Stimulated activated memory B cell treated with anti-CD40 and anti-IgM and Interleukin-4, amounts not matched to agents 10 μg/mL and 1 μg/mL and 100 μg/mL, for 72 hours (primary cell): Measurements from ENCODE around the gene EVI5L.
"Not testable (repeated sequence)": the region's sequence is repeated elsewhere in the genome, so short reads cannot be mapped to it uniquely, and the experiment has no call there.

Experiments
- ATAC-seq: fragments of 150-1000 bp; cut with Tn5 transposase; 2 replicates; pipeline ENCODE4 v1.10.0; 2021
- H3K27ac Mint-ChIP-seq: one replicate; pipeline ENCODE4 v1.8.0; 2022; ENCODE audit warnings: mild to moderate bottlenecking, mixed read lengths
- H3K27me3 Mint-ChIP-seq: one replicate; pipeline ENCODE4 v1.8.0; 2022; ENCODE audit warnings: mixed read lengths
- H3K36me3 Mint-ChIP-seq: one replicate; pipeline ENCODE4 v1.8.0; 2022; ENCODE audit warnings: mixed read lengths
- H3K4me1 Mint-ChIP-seq: one replicate; pipeline ENCODE4 v1.8.0; 2022; ENCODE audit warnings: mixed read lengths
- H3K4me3 Mint-ChIP-seq: one replicate; pipeline ENCODE4 v1.8.0; 2022; ENCODE audit warnings: mild to moderate bottlenecking, moderate library complexity, mixed read lengths
- H3K9me3 Mint-ChIP-seq: one replicate; pipeline ENCODE4 v1.8.0; 2022; ENCODE audit warnings: mixed read lengths

EVI5L gene

GRCh38 chr19:7881910-7882309, 51.9 kb downstream of the EVI5L start:
- Mint-ChIP-seq H3K4me3 (no peak overlapping the region), H3K27me3 (peaks cover 2% of the 10 kb centered on the region), H3K27ac (no peak overlapping the region), H3K4me1 (no peaks in the 10 kb centered on the region), H3K36me3 (no peaks in the 10 kb centered on the region), H3K9me3 (peaks cover 3% of the 10 kb centered on the region)
- ATAC-seq: no peak

- no peak overlapping the region for H3K4me3 Mint-ChIP-seq
- no peak for ATAC-seq
- H3K4me1 Mint-ChIP-seq: no peaks in the 10 kb centered on the region
- H3K9me3 Mint-ChIP-seq: peaks cover 3% of the 10 kb centered on the region
- H3K36me3 Mint-ChIP-seq: no peaks in the 10 kb centered on the region
- peaks cover 14% of the 10 kb centered on the region for H3K27me3 Mint-ChIP-seq
- H3K27ac Mint-ChIP-seq: no peak overlapping the region
Measured at GRCh38 chr19:7883105-7883504, 53.1 kb downstream of the EVI5L start.

- no peak overlapping the region for H3K27ac Mint-ChIP-seq
- H3K4me3 Mint-ChIP-seq: no peak overlapping the region
- peaks cover 19% of the 10 kb centered on the region for H3K27me3 Mint-ChIP-seq
- H3K4me1 Mint-ChIP-seq: no peaks in the 10 kb centered on the region
- peaks cover 3% of the 10 kb centered on the region for H3K9me3 Mint-ChIP-seq
- no peaks in the 10 kb centered on the region for H3K36me3 Mint-ChIP-seq
- no peak for ATAC-seq
Measured at GRCh38 chr19:7883796-7884570, 54.0 kb downstream of the EVI5L start.

DNA sequence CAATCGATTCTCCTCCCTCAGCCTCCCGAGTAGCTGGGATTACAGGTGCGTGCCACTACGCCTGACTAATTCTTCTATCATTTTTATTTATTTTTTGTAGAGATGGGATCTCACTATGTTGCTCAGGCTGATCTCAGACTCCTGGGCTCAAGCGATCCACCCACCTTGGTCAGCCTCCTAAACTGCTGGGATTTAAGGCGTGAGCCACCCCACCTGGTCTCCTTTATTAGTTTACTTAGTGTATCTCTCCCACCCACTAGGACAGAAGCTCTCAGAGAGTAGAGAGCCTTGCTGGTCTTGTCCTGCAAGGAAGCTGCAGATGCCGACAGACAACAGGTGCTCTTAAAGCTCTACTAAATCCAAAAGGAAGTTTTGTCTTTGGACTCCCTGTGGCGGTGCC, 55.8 kb downstream of the EVI5L start:
- Mint-ChIP-seq H3K27me3 (peaks cover 31% of the 10 kb centered on the region), H3K27ac (no peak overlapping the region), H3K36me3 (no peaks in the 10 kb centered on the region), H3K9me3 (peaks cover 3% of the 10 kb centered on the region), H3K4me1 (no peaks in the 10 kb centered on the region), H3K4me3 (no peak overlapping the region)
- no peak for ATAC-seq

- peaks cover 33% of the 10 kb centered on the region for H3K27me3 Mint-ChIP-seq
Measured at GRCh38 chr19:7887408-7888144, 57.6 kb downstream of the EVI5L start.

DNA sequence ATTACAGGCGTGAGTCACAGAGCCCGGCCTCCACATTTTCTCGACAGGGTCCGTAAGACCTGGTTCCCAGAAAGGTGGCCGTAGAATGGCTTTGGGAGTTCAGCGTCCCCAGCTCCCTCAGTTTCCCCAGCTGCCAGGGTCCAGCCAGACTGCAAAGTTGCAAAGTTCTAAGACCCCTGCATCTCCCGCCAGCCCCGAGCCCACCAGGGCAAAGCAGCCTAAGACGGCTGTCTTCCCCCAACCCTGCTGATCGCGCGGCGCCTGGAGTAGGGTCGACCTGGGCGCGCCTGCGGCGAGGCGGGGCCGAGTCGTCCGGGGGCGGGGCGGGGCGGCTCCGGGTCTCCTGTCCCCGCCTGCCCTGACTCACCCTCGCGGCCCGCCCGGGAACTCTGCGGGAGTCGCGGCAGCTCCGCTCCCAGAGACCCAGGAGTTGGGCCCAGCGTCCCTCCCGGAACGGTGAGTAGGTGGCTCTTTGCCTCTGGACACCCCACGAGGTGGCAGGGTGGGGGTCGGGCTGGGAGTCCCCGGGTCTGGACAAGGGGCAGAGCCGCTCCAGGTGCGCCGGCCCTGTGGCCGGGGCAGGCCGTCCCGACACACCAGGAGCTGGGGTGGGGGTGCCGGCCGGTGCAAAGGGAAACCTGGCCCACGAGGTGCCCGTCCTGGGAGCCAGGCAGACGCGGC, 58.3 kb downstream of the EVI5L start, which contains the start of gene LRRC8E:
TSS of gene LRRC8E (plus strand) at position 366 of the 681 bp plus-strand sequence. CDS start 7,094 bp downstream, outside the sequence.
- peaks cover 39% of the 10 kb centered on the region for H3K27me3 Mint-ChIP-seq
- H3K4me3 Mint-ChIP-seq: no peak within 1 kb of the TSS
- H3K36me3 Mint-ChIP-seq: no peaks in the 10 kb centered on the region
- peak; percentile 50 for ATAC-seq
- no peak within 1 kb of the TSS for H3K27ac Mint-ChIP-seq
- H3K4me1 Mint-ChIP-seq: no peaks in the 10 kb centered on the region
- no peaks in the 10 kb centered on the region for H3K9me3 Mint-ChIP-seq

More at GRCh38 chr19:7887408-7888144, 57.6 kb downstream of the EVI5L start:
- H3K4me3 Mint-ChIP-seq: no peak overlapping the region
- H3K4me1 Mint-ChIP-seq: no peaks in the 10 kb centered on the region
- no peak for ATAC-seq
- no peaks in the 10 kb centered on the region for H3K9me3 Mint-ChIP-seq
- H3K36me3 Mint-ChIP-seq: no peaks in the 10 kb centered on the region
- no peak overlapping the region for H3K27ac Mint-ChIP-seq

DNA sequence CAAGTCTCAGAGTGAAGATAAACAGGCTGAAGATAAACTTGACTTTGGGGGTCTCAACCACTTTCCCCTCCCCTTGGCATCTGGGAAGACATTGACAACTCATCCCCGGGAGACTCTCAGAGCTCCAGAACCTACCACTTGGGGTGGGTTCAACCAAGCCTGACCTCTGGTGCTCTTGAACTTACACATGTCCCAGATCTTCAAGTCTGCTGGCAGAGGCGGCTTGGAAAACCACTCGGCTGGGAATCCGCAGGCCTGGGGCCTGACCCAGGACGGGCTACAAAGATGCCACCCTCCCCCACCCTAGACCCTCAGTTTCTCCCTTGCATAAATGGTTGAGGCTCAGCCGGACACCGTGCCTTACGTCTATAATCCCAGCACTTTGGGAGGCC, 58.8 kb downstream of the EVI5L start:
- Mint-ChIP-seq H3K9me3 (no peaks in the 10 kb centered on the region), H3K36me3 (no peaks in the 10 kb centered on the region), H3K27me3 (peaks cover 42% of the 10 kb centered on the region), H3K27ac (no peak overlapping the region), H3K4me3 (no peak overlapping the region), H3K4me1 (no peaks in the 10 kb centered on the region)
- no peak for ATAC-seq

DNA sequence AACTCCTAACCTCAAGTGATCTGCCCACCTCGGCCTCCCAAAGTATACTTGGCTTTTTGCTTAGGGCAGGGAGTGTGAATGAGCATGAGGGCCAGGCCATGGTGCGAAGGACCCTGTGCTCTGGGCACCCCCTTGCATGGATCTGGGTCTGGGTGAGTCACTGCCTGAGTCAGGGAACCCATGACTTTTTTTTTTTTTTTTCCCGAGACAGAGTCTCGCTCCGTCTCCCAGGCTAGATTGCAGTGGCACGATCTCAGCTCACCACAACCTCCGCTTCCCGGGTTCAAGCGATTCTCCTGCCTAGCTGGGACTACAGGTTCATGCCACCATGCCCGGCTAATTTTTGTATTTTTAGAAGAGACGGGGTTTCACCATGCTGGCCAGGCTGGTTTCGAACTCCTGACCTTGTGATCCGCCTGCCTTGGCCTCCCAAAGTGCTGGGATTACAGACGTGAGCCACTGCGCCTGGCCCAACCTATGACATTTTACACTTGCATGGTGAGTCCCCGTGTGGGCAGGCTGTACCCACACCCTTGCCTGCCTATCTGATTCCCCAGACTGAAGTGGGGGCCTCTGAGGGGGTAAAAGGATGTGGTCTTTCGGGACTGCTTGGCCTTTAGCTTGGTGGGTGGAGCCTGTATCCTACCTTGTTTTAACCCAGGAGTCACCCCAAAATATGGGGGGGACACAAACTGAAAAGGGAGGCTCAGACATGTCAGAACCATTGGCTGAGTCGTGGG, 63.5 kb downstream of the EVI5L start:
- peaks cover 58% of the 10 kb centered on the region for H3K27me3 Mint-ChIP-seq
- H3K27ac Mint-ChIP-seq, H3K4me3 Mint-ChIP-seq, H3K9me3 Mint-ChIP-seq, H3K36me3 Mint-ChIP-seq, ATAC-seq, H3K4me1 Mint-ChIP-seq: not testable (repeated sequence)

DNA sequence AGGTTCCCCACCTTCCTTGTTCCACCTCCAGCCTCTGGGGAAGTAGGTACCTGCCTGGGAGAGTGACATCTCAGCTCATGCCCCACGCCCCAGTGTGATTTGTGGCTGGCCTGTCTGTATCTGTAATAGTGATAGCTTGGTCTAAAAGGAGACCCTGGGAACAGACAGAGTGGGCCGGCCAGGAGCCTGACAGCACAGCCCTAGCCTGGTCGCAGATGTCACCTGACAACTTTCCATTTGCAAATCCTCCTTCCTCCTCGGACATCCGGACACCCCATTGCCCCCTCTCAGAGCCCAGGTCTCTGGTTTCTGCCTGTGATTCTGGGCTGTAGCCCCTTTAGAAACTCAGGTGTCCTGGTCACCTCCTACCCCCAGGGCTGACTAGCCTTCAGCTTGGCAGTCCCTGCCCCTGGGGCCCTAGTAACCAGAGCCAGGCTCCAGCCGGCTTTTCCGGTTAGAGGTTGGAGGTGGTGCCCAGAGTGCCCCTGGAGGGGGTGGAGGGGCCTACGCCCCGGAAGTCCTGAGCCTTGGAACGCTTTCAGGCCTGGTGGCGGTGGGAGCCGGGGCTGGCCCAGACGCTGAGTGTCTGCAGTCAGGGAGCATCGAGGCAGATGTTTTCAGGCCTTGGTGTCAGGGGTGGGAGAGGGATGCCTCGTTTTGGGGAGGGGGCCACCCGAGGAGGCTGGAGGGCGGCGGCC, 64.7 kb downstream of the EVI5L start:
- Mint-ChIP-seq H3K27me3 (peaks cover 56% of the 10 kb centered on the region), H3K36me3 (no peaks in the 10 kb centered on the region), H3K27ac (no peak overlapping the region), H3K4me1 (peaks cover 5% of the 10 kb centered on the region), H3K9me3 (no peaks in the 10 kb centered on the region), H3K4me3 (no peak overlapping the region)
- ATAC-seq: no peak

DNA sequence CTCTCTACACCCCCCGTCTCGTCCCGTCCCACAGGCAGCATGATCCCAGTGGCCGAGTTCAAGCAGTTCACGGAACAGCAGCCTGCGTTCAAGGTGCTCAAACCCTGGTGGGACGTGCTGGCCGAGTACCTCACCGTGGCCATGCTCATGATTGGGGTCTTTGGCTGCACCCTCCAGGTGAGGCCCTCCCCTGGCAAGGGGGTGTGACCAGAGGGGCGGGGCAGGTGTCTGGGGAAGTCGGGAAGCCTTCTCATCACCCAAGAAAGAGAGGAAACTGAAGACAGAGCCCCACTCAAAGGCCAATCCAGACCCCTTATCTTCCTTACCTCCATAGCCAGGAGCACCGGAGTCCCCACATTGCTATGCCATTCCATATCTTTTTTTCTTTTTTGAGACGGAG, 65.5 kb downstream of the EVI5L start:
- no peak overlapping the region for H3K27ac Mint-ChIP-seq
- H3K4me3 Mint-ChIP-seq: no peak overlapping the region
- H3K9me3 Mint-ChIP-seq: no peaks in the 10 kb centered on the region
- peaks cover 5% of the 10 kb centered on the region for H3K4me1 Mint-ChIP-seq
- ATAC-seq: no peak
- peaks cover 54% of the 10 kb centered on the region for H3K27me3 Mint-ChIP-seq
- no peaks in the 10 kb centered on the region for H3K36me3 Mint-ChIP-seq

GRCh38 chr19:7897292-7897691, 67.3 kb downstream of the EVI5L start:
- no peak for ATAC-seq
- Mint-ChIP-seq H3K4me1 (peaks cover 5% of the 10 kb centered on the region), H3K27ac (no peak overlapping the region), H3K27me3 (peaks cover 54% of the 10 kb centered on the region), H3K9me3 (no peaks in the 10 kb centered on the region), H3K4me3 (no peak overlapping the region), H3K36me3 (no peaks in the 10 kb centered on the region)

DNA sequence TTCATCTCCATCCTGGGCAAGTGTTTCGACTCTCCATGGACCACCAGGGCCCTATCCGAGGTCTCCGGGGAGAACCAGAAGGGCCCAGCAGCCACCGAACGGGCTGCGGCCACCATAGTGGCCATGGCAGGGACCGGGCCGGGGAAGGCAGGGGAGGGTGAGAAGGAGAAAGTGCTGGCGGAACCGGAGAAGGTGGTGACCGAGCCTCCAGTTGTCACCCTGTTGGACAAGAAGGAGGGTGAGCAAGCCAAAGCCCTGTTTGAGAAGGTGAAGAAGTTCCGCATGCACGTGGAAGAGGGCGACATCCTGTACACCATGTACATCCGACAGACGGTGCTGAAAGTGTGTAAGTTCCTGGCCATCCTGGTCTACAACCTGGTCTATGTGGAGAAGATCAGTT, 68.9 kb downstream of the EVI5L start:
- no peak for ATAC-seq
- Mint-ChIP-seq H3K9me3 (no peaks in the 10 kb centered on the region), H3K27ac (no peak overlapping the region), H3K36me3 (no peaks in the 10 kb centered on the region), H3K4me3 (no peak overlapping the region), H3K4me1 (peaks cover 14% of the 10 kb centered on the region), H3K27me3 (peaks cover 41% of the 10 kb centered on the region)

GRCh38 chr19:7899751-7900378, 69.8 kb downstream of the EVI5L start:
- H3K4me1 Mint-ChIP-seq: peaks cover 19% of the 10 kb centered on the region
- no peak overlapping the region for H3K27ac Mint-ChIP-seq
- peaks cover 32% of the 10 kb centered on the region for H3K27me3 Mint-ChIP-seq
- H3K4me3 Mint-ChIP-seq: no peak overlapping the region
- H3K36me3 Mint-ChIP-seq: peaks cover under 1% of the 10 kb centered on the region
- no peak for ATAC-seq
- no peaks in the 10 kb centered on the region for H3K9me3 Mint-ChIP-seq

GRCh38 chr19:7900401-7900870, 70.4 kb downstream of the EVI5L start:
- H3K36me3 Mint-ChIP-seq: peaks cover 6% of the 10 kb centered on the region
- H3K27ac Mint-ChIP-seq: no peak overlapping the region
- no peaks in the 10 kb centered on the region for H3K9me3 Mint-ChIP-seq
- no peak for ATAC-seq
- H3K4me3 Mint-ChIP-seq: no peak overlapping the region
- peaks cover 26% of the 10 kb centered on the region for H3K27me3 Mint-ChIP-seq
- peaks cover 22% of the 10 kb centered on the region for H3K4me1 Mint-ChIP-seq
